Common myeloid progenitor, CD34-positive (primary cell): ENCODE results near the gene DCAF8.

Experiments
- CTCF ChIA-PET: fragments of 350-600 bp; sonication (Branson Sonifier 250); formaldehyde crosslinking; loops from one replicate; lab custom pipeline; 2021; ENCODE audit warnings: antibody characterized with exemption; lab: Charles Lee
- POLR2A ChIA-PET: fragments of 350-600 bp; sonication (Branson Sonifier 250); formaldehyde crosslinking; loops from one replicate; lab custom pipeline; 2021; ENCODE audit warnings: antibody characterized with exemption; lab: Charles Lee
- DNase-seq, 3 donors: peaks; one replicate each; pipeline versions ENCODE4 v3.0.0 to v3.0.0-alpha.2; 2013
- H3K27ac ChIP-seq, 2 experiments: 1 replicate in 1 of 2; 2 replicates in 1 of 2; pipeline ENCODE4 v1.7.0; 2013; ENCODE audit warnings: inconsistent platforms in 2 of 2, low read length in 2 of 2, mild to moderate bottlenecking in 2 of 2, low read depth in 1 of 2, moderate library complexity in 1 of 2; ENCODE audit not compliant: severe bottlenecking in 2 of 2, insufficient read depth in 1 of 2, poor library complexity in 1 of 2
- H3K27me3 ChIP-seq, 5 experiments: replicated peaks in 2 of 5; 1 replicate in 3 of 5; 2 replicates in 2 of 5; pipeline versions ENCODE4 v1.6.1 to v1.7.0; 2013; ENCODE audit warnings: low read length in 4 of 5, mild to moderate bottlenecking in 2 of 5, moderate library complexity in 2 of 5, inconsistent platforms in 1 of 5; ENCODE audit not compliant: insufficient read depth in 5 of 5, control insufficient read depth in 4 of 5
- H3K36me3 ChIP-seq, 4 experiments: 1 replicate in 2 of 4; 2 replicates in 2 of 4; pipeline versions ENCODE4 v1.6.1 to v1.7.0; 2013; ENCODE audit warnings: low read length in 3 of 4, control low read depth in 1 of 4, mild to moderate bottlenecking in 1 of 4; ENCODE audit not compliant: control insufficient read depth in 4 of 4, insufficient read depth in 4 of 4
- H3K4me1 ChIP-seq, 4 experiments: 1 replicate in 3 of 4; 2 replicates in 1 of 4; pipeline versions ENCODE4 v1.6.1 to v1.7.1; 2013; ENCODE audit warnings: low read length in 3 of 4, mild to moderate bottlenecking in 3 of 4, control low read depth in 1 of 4, inconsistent platforms in 1 of 4, moderate library complexity in 1 of 4; ENCODE audit not compliant: control insufficient read depth in 4 of 4, insufficient read depth in 4 of 4; ENCODE audit errors: control extremely low read depth in 1 of 4
- H3K4me3 ChIP-seq, 7 experiments: 1 replicate in 4 of 7; 2 replicates in 3 of 7; pipeline versions ENCODE4 v1.5.1 to v1.7.0; 2013; ENCODE audit warnings: mild to moderate bottlenecking in 7 of 7, low read length in 6 of 7, moderate library complexity in 6 of 7, inconsistent platforms in 2 of 7, low read depth in 2 of 7, control low read depth in 1 of 7; ENCODE audit not compliant: insufficient read depth in 4 of 7, control insufficient read depth in 1 of 7; ENCODE audit errors: extremely low read depth in 1 of 7
- H3K9me3 ChIP-seq, 5 experiments: 1 replicate in 4 of 5; 2 replicates in 1 of 5; pipeline versions ENCODE4 v1.6.1 to v1.7.1; 2013; ENCODE audit warnings: low read length in 4 of 5, mild to moderate bottlenecking in 2 of 5, inconsistent platforms in 1 of 5, low read depth in 1 of 5, moderate library complexity in 1 of 5; ENCODE audit not compliant: control insufficient read depth in 4 of 5, insufficient read depth in 2 of 5; ENCODE audit errors: control extremely low read depth in 1 of 5
- WGBS: methylation state at CpG from one replicate; pipeline ENCODE4 v1.1.5; 2013; ENCODE audit not compliant: insufficient coverage; 5-methylcytosine and 5-hydroxymethylcytosine counted together

Gene DCAF8

DNA sequence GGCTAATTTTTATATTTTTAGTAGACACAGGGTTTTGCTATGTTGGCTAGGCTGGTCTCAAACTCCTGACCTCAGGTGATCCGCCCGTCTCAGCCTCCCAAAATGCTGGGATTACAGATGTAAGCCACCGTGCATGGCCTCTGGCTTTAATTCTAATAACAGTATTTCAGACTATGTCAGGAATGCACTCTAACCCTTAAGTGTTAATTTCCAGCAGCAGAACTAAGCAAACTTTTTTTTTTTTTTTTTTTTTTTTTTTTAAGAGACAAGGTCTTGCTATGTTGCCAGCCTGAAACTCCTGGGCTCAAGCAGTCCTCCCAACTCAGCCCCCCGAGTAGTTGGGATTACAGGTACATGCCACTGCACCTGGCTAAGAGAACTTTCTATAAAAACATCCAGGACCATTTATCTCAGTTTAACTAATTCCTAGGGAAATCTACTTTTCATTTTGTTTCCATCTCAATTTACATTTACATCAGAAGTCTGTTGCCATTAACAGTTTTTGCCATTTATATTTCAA is 6.5 kb downstream of the DCAF8 start:
- H3K27ac ChIP-seq: peak overlapping the region in 1 of 2 experiments; percentile 38
- 100% methylated on average over 4 of the region's 4 CpGs for WGBS
- no peaks in the 10 kb centered on the region for H3K27me3 ChIP-seq
- POLR2A ChIA-PET: no interaction called here
- H3K36me3 ChIP-seq: peaks cover 5 to 23% (median 14%) of the 10 kb centered on the region in 4 experiments
- H3K4me3 ChIP-seq: no peak overlapping the region
- DNase-seq: no peak
- CTCF ChIA-PET: interaction anchor here (1.1 kb wide), 1 partner anchor 32 kb away, joined by 3 read pairs; no protein-coding TSS in a partner anchor
- H3K9me3 ChIP-seq: no peaks in the 10 kb centered on the region
- peaks cover 4 to 31% (median 9%) of the 10 kb centered on the region in 4 experiments for H3K4me1 ChIP-seq

DNA sequence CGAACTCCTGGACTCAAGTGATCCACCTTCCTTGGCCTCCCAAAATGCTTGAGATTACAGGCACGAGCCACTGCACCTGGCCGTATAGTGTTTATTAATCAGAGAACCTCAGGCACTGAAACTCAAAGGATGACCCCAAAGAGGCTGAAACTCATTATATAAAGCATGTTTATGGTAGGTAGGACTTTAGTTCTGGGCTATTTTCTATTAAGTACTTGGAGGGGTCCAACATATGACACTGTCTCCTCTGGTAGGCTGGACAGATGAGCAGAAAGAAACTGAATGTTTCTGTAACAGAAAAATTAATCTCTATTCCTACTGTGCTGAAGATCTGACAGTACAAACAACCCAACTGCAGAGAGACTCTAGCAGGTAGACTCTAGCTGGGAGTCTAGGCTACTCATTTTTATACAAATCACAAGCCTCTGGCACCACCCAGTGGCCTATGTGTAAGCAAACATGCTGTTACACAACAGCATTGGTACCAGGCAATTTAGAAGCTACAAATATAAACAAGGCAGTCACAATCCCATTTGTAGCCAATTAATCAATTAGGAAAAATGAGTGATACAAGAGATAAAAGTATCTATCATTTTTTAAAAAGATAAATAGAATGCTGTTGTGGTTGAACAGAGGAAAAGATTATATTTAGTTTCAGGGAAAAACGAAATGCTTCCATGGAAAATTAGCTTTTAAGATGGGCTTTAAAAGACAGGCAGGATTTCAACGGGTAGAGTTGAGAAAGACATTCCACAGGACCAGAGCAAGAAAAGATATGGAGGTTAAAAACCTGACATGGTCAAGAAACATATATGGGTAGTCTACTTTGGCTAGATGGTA is 10.4 kb downstream of the DCAF8 start:
- ChIA-PET CTCF (interaction anchor here (0.7 to 8.6 kb wide), 41 partner anchors 9 to 222 kb away, joined by 3 to 101 read pairs (median 5); partner anchors contain the start of genes CASQ1, DCAF8 and IGSF8), POLR2A (interaction anchor here (1.1 to 1.4 kb wide), 3 partner anchors 9 to 61 kb away, joined by 3 to 5 read pairs (median 3); partner anchors contain the start of gene DCAF8)
- peak overlapping the region; percentile 36 to 51 for H3K27ac ChIP-seq
- H3K4me3 ChIP-seq: no peak overlapping the region
- peaks cover 5 to 17% (median 12%) of the 10 kb centered on the region in 4 experiments for H3K36me3 ChIP-seq
- peaks cover 0 to 8% (median 0%) of the 10 kb centered on the region in 4 experiments for H3K4me1 ChIP-seq
- 93% methylated on average over 5 of the region's 5 CpGs for WGBS
- no peaks in the 10 kb centered on the region for H3K9me3 ChIP-seq
- peak; percentile 74 to 87 (median 84) for DNase-seq
- H3K27me3 ChIP-seq: no peaks in the 10 kb centered on the region

GRCh38 chr1:160251011-160251410 is 11.3 kb downstream of the DCAF8 start:
- ChIA-PET POLR2A (no interaction called here), CTCF (interaction anchor here (1.0 to 8.6 kb wide), 21 partner anchors 10 to 221 kb away, joined by 3 to 101 read pairs (median 12); partner anchors contain the start of genes CASQ1 and DCAF8)
- no peaks in the 10 kb centered on the region for H3K9me3 ChIP-seq
- no peaks in the 10 kb centered on the region for H3K4me1 ChIP-seq
- no peak overlapping the region for H3K27ac ChIP-seq
- H3K4me3 ChIP-seq: no peak overlapping the region
- peaks cover 5 to 22% (median 11%) of the 10 kb centered on the region in 4 experiments for H3K36me3 ChIP-seq
- no peak for DNase-seq
- no peaks in the 10 kb centered on the region for H3K27me3 ChIP-seq

GRCh38 chr1:160247053-160247452 is 15.3 kb downstream of the DCAF8 start:
- Histone ChIP-seq H3K27me3 (no peaks in the 10 kb centered on the region), H3K9me3 (no peaks in the 10 kb centered on the region), H3K4me3 (no peak overlapping the region), H3K36me3 (peaks cover 3 to 39% (median 16%) of the 10 kb centered on the region in 4 experiments), H3K4me1 (no peaks in the 10 kb centered on the region), H3K27ac (no peak overlapping the region)
- POLR2A ChIA-PET: no interaction called here
- CTCF ChIA-PET: interaction anchor here (2.1 to 8.6 kb wide), 2 partner anchors 9 to 19 kb away, joined by 10 to 101 read pairs; no protein-coding TSS in a partner anchor
- 100% methylated on average over 1 of the region's 1 CpG for WGBS
- no peak for DNase-seq

DNA sequence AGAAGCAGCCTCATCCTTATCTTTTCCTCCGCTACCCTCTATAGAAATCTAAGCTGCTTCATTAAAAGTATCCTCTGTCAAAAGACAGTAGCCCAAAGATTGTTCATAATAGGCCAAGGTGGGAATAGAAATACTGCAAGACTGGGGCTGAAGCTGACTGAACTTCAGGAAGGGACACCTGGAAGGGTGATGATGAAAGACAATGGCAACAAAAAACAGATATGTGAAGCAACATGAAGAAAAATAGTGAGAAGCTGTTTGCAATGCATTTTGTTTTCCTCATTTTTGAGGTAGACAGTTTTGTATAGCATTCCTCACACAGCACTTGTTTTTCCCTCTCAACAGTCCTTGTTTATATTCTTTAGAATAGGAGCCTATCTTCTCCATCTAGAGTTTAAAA is 16.9 kb downstream of the DCAF8 start:
- WGBS: no CpG with 5 or more reads among the region's 1 CpG
- DNase-seq: no peak
- Histone ChIP-seq H3K4me3 (no peak overlapping the region), H3K9me3 (no peaks in the 10 kb centered on the region), H3K36me3 (peaks cover 4 to 39% (median 17%) of the 10 kb centered on the region in 4 experiments), H3K27ac (no peak overlapping the region), H3K27me3 (no peaks in the 10 kb centered on the region), H3K4me1 (no peaks in the 10 kb centered on the region)
- CTCF ChIA-PET: interaction anchor here (0.7 to 14.0 kb wide), 6 partner anchors 6 to 145 kb away, joined by 3 to 101 read pairs (median 8); no protein-coding TSS in a partner anchor
- POLR2A ChIA-PET: no interaction called here

- ChIA-PET POLR2A (no interaction called here), CTCF (interaction anchor here (0.6 to 14.0 kb wide), 8 partner anchors 7 to 133 kb away, joined by 3 to 101 read pairs (median 6); no protein-coding TSS in a partner anchor)
- H3K4me1 ChIP-seq: no peaks in the 10 kb centered on the region
- peaks cover 6 to 51% (median 26%) of the 10 kb centered on the region in 4 experiments for H3K36me3 ChIP-seq
- no peaks in the 10 kb centered on the region for H3K9me3 ChIP-seq
- no peak for DNase-seq
- H3K27me3 ChIP-seq: no peaks in the 10 kb centered on the region
- WGBS: no CpG with 5 or more reads among the region's 1 CpG
- peak overlapping the region in 1 of 2 experiments; percentile 44 for H3K27ac ChIP-seq
- no peak overlapping the region for H3K4me3 ChIP-seq
Measured at GRCh38 chr1:160244209-160244608, 18.1 kb downstream of the DCAF8 start.
